Glomerular visceral epithelial cell (primary cell): ENCODE measurements around the gene UBFD1.
A peak's percentile ranks its signal among the peaks of the same experiment; 100 is the strongest.
"Not testable (repeated sequence)": the region's sequence is repeated elsewhere in the genome, so short reads cannot be mapped to it uniquely, and the experiment has no call there.

Experiments
- DNase-seq: peaks from one replicate; pipeline ENCODE4 v3.0.0-alpha.2; 2016; ENCODE audit errors: extremely low spot score

UBFD1 gene, protein sequence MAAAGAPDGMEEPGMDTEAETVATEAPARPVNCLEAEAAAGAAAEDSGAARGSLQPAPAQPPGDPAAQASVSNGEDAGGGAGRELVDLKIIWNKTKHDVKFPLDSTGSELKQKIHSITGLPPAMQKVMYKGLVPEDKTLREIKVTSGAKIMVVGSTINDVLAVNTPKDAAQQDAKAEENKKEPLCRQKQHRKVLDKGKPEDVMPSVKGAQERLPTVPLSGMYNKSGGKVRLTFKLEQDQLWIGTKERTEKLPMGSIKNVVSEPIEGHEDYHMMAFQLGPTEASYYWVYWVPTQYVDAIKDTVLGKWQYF

DNA sequence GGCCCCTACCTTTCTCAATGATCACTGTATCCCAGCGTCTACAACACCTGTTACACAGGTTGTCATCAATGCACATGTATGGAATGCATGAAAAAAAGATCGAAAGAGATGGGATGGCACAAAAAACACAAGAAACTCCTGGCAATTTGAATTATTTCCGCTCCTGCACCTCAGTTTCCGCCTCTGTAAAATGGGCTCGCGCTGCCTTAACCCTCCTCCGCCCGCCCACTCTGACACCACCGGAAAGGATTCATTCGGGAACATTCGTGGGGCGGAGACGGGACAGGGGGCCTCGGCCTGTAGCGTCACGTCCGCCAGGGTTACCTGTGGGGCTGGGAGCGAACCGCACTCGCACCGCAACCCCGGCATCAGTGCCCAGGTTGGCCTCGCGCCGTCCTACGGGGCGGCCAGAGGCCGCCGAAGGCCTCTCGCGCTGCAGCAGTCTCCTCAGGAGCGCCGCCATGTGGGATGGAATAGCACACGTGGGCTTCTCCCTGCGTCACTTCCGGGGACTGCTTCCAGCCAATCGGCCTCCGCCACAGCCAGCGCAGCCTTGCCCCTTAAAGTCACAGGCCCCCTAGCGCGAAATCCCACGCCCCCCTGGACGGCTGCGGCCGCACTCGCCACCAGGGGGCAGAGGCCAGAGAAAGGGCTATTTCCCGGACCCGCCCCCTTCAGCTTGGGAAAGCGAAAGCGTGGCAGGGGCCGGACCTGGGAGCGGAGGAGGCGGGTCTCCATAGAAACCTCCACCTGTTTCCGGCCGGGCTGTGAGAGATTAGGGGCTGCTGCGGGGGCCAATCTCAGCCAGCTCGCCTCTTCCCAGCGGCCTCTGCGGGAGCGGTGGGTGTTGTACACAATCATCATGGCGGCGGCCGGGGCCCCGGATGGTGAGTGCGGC lies at the start of gene UBFD1, which contains the start of gene EARS2:
TSS of gene UBFD1 (plus strand) at position 847 of the 898 bp plus-strand sequence. CDS start at position 863, 16 bp downstream.
TSS of gene EARS2 (minus strand) at position 470 of the 898 bp plus-strand sequence. CDS start at position 463, 7 bp downstream.
- peak; percentile 97 for DNase-seq

DNA sequence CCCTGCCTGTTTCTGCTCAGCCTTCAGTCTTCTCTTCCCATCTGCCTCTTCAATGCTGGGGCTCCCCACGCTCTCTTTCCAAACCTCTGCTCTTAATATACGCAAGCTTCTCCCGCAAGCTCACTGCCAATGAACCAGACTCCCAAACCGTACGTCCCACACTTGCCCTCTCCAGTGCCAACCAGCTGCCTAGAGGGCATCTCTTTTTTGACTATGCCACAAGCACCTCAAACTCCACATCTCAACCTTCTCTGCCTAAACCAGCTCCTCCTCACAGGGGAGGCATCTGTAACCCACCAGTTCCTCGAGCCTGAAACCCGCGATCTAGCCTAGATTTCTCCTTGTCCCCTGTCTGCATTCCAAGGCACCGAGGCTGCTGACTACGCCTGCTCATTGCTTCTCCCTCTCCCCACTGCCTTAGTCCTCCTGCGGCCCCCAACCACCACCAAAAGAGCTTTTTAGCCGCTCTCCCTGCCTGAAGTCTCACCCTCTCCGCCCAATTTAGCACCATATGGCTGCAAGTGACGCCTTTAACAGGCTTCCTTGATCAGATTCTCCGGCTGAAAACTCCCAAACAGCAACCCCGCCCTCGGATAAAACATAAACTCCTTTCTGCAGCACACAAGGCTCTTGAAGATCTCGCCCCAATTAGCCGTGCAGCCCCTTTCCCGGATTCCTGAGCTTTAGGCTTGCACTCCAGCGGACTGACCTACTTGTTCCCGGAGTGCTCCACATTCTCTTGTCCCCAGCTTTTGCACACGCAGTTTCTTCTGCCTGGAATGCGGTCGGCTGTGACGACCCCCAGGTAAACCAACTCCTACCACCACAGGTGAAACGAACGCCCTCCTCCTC lies 48.7 kb upstream of the UBFD1 start:
- DNase-seq, result no peak

DNA sequence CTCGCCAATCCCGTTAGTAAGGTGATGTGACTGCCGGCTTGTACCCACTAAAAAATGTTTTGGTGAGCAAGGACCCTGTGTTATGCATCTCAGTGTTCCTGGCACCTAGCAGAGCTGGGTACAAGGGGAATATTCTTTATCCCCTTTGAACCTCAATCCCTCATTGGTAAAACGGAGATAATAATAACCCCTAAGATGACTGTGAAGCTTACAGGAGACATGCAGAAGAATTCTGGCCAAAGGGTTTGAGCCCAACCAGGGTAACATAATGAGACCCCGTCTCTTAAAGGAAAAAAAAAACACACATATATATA lies 48.1 kb upstream of the UBFD1 start:
- no peak for DNase-seq

DNA sequence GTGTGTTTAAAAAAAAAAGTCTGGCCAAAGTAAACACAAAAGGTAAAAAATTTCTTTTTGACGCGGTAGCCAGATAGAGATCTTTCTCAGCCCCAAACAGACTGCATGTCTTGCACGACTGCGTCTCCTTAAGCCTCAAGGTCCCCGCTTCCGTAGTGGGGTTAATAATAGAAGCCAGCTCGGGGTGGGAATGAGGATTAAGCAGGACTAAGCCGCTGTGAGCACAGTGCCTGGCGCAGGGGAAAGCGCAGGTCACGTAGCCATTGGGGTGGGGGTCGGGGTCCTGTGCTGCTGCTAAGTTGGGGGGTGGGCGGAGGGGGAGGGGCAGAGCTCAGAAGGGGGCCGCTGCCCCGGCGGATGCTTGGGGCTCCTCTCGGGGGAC lies 47.8 kb upstream of the UBFD1 start:
- peak; percentile 28 for DNase-seq

DNA sequence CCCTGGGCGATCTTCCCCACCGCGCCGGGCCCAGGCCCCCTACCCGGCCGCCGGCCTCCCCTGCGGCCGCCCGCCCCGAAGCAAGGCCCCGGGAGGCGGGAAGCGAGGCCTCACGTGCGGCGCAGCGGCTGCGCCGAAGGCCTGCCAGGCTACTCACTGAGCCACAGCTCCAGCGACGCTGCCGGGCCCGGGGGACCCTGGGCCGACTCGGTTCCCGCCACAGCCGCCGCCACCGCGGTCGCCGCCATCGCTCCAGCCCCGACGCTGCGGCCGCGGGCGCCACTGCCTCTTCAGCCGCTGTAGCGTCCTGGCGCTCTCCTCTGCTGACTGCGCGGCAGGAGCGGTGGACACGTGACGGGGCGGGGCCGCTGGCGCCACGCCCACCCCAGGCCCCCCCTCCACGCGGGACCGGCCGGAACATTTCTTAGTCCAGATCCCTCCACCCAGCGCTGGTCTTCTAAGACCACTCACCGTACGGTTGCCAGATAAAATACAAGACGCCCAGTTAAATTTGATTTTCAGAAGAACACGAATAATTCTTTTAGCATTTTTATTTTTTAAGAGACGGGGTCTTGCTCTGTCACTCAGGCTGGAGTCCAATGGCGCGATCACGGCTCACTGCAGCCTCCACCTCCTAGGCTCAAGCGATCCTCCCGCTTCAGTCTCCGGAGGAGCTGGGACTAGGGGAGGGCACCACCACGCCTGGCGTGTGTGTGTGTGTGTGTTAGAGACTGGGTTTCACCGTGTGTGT lies 47.2 kb upstream of the UBFD1 start, which contains the start of gene GGA2:
TSS of gene GGA2 (minus strand) at position 331 of the 751 bp plus-strand sequence. CDS start at position 248, 83 bp downstream.
- DNase-seq, result peak; percentile 81

DNA sequence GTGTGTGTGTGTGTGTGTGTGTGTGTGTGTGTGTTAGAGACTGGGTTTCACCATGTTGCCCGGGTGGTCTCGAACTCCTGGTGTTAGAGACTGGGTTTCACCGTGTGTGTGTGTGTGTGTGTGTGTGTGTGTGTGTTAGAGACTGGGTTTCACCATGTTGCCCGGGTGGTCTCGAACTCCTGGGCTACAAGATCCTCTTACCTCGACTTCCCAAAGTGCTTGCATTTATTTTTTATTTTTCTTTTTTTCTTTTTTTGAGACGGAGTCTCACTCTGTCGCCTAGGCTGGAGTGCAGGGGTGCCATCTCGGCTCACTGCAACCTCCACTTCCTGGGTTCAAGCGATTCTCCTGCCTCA lies 46.6 kb upstream of the UBFD1 start:
- not testable (repeated sequence) for DNase-seq

DNA sequence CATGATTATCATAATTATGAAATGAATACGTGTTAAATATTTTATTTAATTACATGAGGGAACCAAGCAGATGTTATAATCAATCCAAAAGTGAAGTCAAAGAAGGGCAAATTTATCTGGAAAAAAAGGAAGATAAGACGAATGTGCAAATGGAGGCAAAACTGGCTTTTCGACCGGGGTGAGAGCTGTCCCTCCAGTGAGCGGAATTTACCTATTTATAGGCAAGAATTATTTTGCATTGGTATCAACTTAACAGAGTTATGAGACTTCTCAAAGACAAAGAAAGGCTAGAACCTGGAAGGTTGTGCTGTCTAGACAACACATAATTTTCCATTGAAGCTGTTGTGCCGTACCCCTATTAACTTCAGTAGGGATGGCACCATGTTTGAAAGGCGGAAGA lies 45.8 kb upstream of the UBFD1 start:
- no peak for DNase-seq

DNA sequence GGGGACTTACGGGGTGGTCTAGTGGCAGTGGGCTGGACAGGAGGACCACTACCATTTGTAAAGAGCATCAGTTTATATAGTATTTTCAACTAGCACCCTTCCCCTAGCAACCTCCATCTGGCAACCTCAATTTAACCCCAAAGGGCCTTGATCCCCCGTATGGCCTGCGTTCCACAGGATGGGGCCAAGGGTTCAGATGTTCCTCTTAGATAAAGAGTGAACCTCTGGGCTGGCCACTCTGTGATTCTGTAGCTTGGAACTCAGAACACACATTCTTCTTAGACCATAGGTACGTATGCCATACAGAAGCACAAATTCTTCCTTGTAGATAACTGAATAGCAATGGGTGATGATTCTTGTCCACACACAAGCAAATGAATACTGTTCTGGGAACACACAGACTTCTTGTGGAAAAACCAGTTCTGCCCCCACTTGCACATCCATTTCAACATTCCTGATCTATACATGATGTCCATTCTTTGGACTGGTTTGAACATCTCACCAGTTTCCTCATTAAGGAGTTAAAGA lies 45.3 kb upstream of the UBFD1 start:
- DNase-seq, result no peak

DNA sequence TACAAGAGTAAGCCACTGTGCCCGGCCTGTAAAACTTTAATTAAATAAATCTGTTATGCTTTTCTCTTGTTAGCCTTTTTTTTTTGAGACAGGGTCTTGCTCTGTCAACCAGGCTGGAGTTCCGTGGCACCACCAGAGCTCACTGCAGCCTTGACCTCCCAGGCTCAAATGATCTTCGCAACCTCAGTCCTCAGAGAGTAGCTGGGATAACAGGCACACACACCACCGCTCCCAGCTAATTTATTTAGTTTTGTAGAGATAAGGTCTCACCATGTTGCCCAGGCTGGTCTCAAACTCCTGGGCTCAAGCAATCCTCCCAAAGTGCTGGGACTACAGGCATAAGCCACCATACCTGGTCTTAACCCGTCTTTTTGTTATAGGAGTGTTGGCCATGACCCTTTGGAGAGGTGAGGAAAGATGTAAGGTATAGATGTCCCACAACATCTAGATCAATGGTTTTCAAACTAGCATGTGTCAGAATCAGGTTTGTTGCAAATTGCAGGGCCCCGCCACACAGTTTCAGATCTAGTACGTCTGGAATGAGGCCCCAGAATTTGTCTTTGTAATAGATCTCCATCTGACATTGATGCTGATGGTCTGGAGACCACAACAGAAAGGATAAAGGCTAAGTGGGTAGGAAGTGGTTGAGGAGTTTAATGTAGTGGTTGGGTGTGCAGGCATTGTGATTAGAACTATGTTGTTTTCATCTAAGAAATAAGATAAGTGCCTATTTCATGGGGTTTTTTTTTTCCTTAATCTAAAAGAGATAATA lies 43.0 kb upstream of the UBFD1 start:
- no peak for DNase-seq

DNA sequence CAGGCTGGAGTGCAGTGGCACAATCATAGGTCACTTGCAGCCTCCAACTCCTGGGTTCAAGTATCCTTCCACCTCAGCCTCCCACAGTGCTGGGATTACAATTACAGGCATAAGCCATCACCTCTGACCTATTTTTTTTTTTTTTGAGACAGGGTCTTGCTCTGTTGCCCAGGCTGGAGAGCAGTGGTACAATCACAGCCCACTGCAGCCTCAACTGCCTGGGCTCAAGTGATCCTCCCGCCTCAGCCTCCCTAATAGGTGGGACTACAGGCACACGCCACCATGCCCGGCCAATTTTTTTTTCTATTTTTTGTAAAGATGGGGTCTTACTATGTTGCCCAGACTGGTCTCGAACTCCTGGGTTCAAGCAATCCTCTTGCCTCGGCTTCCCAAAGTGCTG lies 41.6 kb upstream of the UBFD1 start:
- DNase-seq, result no peak

DNA sequence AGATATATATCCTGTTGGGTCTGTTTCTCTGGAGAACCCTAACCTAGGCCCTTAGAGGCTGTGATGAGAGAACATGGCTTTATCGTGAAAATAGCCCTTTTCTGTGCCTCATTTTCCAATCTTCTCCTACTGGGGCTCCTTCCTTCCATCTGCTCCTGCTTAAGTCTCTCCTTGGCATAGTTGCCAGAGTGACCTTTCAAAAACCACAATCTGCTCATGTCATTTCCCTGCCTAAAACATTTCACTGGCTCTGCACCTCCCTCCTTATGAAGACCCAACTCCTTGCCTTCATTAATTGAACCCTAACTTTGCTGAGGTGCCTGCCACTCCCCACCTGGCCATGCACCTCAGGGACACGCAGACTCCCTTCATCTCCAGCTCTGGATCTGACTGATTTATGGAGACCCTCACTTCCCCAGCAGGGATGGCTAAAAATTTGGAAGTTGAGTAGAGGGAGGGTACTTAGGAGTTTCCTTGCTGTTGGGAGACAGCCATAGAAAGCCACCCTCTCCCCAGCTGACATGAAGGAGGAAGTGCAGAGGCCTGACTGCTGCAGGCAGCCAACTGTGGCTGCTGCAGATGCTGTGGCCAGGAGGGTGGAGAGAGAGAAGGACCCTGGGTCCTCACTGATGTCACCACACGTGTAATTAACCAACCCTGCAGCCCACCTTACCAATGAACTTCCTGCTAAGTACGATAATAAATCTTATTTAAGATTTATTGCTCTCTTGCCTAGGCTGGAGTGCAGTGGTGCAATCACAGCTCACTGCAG lies 41.0 kb upstream of the UBFD1 start:
- no peak for DNase-seq

DNA sequence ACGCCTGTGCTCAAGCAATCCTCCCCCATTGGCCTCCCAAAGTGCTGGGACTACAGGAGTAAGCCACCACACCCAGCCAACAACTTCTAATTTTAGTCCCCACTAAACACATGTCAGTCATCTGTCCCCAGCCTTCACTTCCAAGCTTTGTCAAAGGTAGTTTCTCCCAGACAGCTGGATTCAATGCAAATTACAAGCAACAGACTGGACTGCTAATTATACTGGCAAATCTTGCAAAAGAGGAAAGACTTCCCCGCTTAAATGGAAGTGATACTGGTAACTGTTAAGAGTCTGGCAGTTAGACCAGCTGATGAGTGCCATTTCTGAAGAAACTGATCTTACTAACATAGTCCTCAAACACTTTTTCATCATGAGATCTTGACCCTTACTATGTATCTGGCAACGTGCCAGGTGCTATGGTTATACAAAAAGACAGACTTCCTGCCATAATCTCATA lies 39.1 kb upstream of the UBFD1 start:
- DNase-seq, result no peak

DNA sequence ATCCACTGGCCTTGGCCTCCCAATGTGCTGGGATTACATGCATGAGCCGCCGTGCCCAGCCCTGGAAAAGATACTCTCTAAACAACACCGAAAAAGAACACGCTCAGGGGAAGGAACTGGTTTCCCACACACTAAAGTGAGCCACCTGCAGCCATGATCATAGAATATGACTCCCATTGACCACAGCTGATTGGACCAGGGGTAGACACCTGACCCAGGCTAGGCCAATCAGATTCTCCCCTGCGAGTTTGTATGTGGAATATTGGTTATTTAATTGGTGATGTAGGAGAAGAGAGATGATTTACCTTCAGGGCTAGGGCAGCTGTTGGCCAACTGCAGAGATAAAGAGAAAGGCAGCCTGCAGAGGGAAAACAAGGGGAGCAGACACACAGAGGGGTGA lies 38.2 kb upstream of the UBFD1 start:
- DNase-seq, result no peak

DNA sequence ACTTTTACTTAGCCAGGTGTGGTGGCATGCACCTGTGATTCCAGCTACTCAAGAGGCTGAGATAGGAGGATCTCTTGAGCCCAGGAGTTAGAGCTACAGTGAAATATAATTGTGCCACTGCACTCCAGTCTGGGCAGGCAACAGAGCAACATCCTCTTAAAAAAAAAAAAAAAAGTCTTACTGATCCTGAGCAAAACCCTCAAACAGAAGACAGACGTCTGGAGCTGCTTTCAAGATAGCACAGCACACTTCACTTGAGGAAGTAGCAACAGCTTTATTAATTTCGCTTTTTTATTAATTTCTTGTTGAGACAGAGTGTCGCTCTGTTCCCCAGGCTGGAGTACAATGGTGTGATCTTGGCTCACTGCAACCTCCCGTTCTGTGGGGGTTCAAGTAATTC lies 37.0 kb upstream of the UBFD1 start:
- no peak for DNase-seq

DNA sequence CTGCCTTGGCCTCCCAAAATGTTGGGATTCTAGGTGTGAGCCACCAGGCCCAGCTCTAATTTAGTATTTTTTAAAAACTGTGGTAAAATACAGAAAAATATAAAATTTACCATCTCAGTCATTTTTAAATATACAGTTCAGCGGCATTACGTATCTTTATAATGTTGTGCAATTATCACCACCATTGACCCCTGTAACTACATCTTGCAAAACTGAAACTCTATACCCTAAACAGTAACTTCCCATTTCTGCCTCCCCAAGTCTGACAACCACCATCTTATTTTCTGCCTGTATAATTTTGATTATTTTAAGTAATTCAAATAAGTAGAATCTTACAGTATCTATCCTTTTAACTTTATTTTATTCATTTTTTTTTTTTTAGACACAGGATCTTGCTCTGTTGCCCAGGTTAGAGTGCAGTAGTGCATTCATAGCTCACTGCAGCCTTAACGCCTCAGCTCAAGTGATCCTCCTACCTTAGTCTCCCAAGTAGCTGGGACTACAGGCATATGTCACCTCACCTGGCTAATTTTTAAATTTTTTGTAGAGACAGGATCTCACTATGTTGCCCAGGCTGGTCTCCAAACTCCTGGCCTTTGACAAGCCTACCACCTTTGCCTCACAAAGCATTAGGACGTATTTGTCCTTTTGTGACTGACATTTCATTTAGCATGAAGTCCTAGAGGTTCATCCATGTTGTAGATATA lies 36.3 kb upstream of the UBFD1 start:
- DNase-seq, result no peak

DNA sequence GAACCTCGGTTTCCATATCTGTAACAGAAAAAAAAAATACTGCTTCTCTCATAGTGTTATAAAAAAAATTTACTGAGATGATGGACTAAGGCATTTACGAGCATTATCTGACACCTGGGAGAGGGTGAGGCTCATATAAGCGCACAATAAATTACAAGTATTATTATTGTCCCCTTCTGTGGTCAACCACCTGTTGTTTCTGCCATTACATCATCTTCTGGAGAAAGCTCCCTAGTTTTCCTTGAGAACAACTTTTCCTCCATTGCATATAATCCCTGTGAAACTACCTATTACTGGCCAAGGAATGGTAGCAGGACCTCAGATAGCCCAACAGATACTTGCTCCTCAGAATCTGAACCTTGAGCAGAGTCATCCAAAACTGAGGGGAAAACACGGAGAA lies 35.6 kb upstream of the UBFD1 start:
- DNase-seq, result no peak

DNA sequence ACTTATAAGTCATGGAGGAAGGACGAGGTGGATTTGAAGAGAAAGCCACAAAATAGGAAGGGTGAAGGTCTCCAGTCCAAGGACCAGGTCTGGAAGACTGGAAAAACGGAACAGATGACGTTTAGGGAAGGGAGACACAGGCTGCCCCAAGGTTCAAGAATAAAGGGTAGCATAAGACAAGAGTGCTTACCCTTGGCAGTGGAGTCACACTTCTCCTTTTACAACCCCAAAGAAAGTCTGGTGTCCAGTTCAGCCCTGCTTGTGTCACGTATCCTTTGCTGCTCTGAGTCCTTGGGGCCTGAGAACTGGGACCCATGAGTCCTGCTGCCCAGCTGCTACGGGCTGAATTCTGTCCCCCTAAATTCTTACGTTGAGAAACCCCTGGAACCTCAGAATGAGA lies 34.2 kb upstream of the UBFD1 start:
- no peak for DNase-seq

DNA sequence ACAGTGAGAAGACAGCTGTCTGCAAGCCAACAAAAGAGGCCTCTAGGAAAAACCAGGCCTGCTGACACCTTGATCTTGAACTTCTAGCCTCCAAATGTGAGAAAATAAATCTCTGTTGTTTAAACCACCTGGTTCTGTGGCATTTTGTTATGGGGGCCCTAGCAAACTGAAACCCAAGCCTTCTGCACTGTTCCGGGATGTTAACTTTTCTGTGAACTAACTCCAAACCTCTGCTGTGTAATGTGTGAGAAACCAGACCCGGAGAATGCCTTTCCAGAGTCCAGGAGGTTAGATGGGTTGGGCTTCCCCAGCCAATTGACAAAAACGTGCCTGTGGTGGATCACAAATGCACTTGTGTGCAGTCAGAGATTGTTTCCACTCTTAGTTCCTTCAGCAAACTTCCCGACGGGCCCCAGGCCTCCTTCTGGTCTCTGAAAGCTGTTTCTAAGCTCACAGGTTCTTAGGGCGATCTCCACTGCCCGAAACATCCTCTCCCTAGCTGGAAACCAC lies 33.6 kb upstream of the UBFD1 start:
- no peak for DNase-seq

DNA sequence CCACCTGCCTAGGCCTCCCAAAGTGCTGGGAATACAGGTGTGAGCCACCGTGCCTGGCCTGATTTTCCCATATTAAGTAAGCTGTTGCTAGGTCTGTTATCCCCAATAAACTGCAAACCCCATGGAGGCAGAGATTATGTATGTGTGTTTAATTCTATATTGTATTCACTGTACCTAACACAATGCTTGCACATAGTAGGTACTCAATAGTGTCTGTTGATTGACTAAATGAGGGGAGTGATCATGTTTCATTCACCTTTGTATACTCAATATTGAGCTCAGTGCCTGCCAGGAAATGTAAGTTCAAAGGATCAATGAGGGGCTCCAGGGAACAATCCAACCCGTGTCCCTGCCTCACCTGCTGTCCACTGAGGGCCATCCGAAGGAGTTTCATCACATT lies 32.6 kb upstream of the UBFD1 start:
- DNase-seq, result no peak
